NCI-H2081 treated with DMSO at 0.1 percent for 48 hours (cell line): ENCODE results near the gene PNMT.

Experiments
- DNase-seq: peaks from one replicate; lab custom pipeline; 2025; lab: John Stamatoyannopoulos, UW

PNMT gene

DNA sequence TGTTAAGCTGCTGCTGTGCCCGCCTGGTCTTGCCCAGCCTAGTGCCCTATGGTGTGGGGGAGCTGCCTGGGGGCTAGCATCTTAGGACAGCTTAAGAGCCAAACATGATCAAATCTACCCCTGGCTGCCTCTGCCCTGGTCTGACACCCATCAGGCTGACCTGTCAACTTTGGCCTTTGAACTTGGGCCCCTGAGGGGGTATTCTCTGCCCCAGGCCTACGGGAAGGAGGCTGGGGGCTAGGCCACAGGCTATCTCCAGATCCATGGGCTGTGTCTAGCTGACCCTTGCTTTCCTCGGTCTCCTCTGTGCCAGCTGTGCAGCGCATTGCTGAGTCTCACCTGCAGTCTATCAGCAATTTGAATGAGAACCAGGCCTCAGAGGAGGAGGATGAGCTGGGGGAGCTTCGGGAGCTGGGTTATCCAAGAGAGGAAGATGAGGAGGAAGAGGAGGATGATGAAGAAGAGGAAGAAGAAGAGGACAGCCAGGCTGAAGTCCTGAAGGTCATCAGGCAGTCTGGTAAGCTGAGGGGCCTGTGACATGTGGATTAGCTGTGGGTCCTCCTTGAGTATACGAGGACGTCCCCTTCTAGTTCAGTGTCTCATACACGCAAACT, 34.6 kb upstream of the PNMT start:
- DNase-seq = no peak

- no peak for DNase-seq
These were observed 33.8 kb upstream of the PNMT start for GRCh38 chr17:39634384-39634871.

- no peak for DNase-seq
These were observed 32.6 kb upstream of the PNMT start for GRCh38 chr17:39635614-39636176.

DNA sequence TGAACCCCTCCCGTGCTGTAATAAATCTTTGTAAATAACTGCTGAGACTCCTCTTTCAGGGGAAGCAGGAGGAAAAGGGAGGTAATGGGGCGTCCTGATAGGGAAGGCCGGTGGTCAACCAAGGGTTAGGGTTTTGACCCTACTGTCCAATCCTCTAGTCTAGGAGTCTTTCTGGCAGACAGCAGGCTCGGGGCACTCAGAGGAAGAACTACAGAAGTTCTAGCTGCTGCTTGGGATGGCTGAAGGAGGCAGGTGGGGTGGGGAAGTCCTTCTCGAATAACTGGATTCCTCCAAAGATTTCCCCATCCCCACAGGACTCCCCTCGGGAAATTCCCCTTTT, 31.7 kb upstream of the PNMT start:
- DNase-seq = no peak

DNA sequence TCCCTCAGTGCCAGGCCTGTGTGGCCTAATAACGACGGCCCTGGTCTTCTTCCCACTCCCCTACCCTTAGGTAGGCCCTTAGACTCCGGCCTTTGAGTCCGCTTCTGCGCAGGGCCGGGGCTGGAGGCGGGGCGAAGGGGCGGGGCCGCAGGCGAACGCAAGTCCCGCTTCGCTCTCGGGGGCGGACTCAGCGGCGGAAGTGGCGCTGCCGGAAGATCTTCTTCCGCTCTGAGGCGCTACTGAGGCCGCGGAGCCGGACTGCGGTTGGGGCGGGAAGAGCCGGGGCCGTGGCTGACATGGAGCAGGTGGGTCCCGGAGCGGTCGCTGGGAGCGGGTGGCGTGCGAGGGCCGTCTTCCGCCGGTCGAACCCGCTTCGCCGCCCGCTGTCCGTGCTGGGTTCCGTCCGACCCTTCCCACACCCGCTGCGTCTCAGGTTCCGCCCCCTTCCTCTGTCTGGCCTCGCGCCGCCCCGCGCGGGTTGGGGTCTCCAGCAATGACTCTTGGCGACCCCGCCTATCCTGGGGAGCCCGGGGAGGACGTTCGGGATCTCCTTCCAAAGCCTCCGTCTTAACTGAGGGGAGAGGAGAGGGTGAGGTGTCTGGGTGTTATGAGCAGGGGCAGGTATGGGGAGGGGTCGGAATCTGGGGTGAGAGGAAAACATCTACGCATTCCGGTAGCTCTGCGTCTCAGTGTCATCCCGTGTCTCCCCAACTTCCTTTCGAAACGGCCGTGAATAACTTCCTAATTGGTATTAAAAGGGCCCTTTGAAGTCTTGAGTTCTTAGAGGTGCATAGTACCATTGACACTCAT, 31.1 kb upstream of the PNMT start, which contains the start of gene STARD3:
STARD3 (plus strand) TSS at position 218 of the 810 bp plus-strand sequence. CDS start 16,388 bp downstream, outside the sequence.
- DNase-seq = peak; percentile 52

DNA sequence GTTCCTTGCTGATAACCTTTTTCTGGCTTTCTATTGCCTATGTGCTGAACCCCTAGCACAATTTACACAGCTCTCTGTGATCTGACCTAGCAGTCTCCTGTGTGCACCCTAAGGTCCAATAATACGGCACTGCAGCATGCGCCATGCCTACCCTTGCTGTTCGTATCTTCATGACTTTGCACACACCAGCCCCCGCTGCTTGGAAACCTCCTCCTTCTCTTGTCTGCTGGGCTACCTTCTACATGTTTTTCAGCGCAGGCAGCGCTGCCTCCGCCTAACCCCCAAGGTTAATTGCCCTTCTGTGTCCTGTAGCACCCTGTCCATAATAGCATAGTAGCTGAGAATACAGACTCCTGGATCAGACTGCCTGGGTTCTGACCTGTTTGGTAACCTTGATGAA, 29.9 kb upstream of the PNMT start:
- no peak for DNase-seq

GRCh38 chr17:39639043-39639442, 29.2 kb upstream of the PNMT start:
- DNase-seq = no peak

GRCh38 chr17:39639566-39640458, 28.4 kb upstream of the PNMT start:
- no peak for DNase-seq

- DNase-seq = no peak
These were observed 27.6 kb upstream of the PNMT start for GRCh38 chr17:39640591-39641031.

GRCh38 chr17:39641097-39641496, 27.2 kb upstream of the PNMT start:
- DNase-seq = no peak

DNA sequence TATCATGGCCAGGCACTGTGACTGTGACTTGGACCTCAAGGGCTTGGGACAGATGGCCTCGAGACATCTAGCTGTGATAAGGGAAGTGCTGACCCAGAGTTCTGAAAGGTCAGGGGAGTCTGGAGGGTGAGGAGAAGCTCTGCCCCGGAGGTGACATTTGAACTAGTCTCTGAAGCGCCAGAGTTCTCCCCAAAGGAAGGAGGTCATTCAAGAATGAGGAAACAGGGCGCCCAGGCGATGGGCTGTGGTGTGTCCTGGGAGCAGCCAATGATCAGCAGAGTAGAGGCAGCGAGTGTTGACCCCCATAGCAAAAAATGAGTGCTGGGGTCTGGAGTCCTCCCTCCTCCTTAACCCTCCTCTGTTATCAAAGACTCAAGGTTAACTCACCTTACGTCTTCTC, 26.4 kb upstream of the PNMT start:
- no peak for DNase-seq

GRCh38 chr17:39642291-39643074, 25.8 kb upstream of the PNMT start:
- no peak for DNase-seq

DNA sequence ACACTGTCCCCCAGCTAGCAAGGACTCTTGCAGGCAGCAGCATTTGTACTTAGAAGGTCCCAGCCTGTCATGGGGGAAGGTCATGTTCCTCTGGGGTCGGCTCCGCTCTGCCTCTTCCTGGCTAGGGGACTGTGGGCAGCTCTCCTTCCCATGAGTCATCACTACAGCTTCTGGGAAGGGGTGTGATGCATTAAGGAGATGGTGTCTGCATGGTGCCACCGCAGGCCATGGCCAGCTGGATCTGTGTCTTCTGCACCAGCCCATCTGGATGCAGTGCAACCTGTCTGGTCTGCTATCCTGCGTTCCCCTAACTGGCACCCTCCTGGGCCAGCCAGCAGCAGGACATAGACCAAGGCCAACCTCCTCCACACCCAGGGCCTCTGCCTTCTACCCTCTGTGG, 25.0 kb upstream of the PNMT start:
- DNase-seq = no peak

- DNase-seq = no peak
These were observed 21.0 kb upstream of the PNMT start for GRCh38 chr17:39647256-39647655.

DNA sequence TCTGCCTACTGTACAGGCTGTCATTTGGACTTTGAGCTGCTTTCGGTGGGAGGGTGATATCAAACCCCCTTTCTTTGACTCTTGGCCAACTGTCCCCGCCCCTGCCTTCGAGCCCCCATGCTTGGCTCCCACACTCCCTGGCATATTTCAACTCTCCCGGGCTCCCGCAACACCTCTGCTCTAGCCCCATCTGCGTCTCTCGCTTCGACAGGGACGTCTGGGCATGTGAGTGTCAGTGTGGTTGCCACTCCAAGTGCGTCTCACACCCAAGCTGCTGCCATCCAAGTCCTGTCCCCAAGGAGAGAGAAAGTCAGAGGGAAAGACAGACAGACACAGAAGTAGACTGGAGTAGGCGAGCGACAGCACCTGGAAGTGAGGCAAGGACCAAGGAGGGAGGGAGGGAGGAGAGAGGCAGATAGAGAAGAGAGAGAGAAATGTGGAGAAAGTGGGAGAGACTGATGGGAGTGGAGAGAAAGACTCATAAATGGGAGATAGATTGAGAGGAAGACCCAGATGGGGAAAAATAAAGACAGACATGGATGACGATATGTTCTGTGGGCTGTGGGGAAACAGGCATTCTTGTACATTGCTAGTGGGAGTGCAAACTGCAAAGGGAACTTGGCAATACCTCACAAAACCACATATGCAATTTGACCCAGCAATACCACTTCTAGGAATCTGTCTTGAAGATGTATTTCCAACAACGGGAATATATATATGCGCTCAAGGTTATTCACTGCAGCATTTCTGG, 19.5 kb upstream of the PNMT start:
- no peak for DNase-seq

DNA sequence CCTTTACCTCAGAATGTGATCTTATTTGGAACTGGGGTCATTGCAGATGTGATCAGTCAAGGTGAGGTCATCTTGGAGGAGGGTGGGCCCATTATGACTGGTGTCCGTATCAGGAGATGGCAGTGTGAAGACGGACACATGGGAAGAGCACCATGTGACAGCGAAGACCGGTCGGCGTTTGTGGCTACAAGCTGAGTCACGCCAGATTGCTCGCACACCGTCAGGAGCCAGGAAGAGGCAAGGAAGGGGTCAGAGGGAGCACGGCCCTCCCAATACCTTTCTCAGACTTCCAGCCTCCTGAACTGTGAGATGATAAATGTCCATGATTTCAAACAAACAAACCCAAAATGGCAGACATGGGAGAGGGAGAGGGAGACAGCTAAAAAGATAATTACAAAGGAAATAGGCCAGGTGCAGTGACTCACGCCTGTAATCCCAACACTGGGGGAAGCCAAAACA, 18.1 kb upstream of the PNMT start:
- DNase-seq = no peak

DNA sequence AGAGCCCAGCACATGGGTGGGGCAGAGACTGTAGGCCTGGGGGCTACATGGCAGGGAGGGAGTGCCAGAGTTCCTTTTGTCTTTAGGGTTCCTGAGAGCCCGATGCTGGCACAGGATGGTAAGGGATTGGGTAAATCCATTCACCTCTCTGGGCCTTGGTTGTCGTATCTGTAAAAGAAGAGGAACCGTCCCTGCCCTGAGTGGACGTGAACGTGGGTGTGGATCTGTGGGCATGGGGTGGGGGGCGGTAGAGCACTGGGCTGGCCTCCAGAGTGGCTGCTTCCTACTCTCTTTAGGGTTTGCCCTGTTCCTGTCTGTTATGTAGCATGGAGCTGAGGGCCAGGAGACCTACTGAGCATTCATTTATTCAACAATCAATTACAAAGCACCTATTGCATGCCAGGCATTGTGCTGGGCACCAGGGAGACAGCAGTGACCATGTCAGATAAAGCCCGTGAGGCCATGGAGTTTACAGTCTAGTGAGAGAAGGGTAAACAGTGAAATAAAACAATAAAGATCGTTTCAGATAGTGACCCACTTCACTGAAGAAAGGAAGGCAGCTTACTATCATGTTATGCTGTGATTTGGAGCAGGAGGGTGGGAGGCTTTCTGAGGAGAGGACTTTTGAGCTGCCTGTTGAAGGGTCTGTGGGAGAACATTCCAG, 16.2 kb upstream of the PNMT start:
- no peak for DNase-seq

DNA sequence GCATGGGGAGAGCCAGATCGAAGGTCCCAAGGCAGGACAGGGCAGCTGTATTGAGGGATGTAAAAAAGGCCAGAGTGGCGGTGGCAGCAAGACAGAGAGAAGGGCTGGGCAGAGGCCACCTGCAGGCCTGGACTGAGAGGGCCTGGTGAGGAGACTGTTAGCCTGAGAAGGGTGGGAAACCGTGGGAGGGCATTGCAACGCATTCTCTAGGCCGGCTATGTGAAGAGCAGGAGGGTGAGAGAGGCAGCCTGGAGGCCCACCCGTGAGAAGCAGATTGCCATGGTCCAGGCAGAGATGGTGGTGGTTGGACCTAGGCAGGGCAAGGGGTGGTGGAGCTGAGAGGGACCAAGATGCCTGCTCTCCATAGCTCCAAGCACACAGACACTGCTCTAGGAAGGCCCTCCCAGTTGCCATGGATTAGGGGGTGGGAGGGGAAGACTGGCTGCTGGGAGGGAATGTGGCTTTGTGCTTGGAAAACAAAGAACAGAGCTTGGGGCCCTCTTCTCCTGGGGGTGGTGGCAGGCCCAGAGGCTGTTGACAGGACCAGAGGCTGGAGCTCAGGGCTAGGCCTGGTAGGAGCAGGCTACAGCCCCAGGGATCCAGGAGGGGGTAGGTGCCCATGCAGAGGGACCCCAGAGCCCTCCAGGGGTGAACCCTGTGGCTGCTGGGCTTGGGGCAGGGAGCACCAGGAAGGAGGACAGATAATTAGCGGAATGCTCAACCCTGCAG, 15.5 kb upstream of the PNMT start:
- no peak for DNase-seq

DNA sequence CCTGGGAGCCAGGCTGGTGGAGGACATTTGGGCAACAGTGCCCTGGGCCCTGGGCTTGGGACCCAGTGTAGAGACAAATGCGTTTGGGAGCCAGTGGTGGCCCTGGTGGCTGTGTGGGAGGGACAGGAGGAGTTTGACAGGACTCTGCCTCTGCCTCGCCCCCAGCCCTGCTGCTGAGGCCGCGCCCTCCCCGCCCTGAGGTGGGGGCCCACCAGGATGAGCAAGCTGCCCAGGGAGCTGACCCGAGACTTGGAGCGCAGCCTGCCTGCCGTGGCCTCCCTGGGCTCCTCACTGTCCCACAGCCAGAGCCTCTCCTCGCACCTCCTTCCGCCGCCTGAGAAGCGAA, 15.0 kb upstream of the PNMT start:
- no peak for DNase-seq
